Measurements from ENCODE around the gene ARHGAP9.
"Not testable (repeated sequence)": the region's sequence is repeated elsewhere in the genome, so short reads cannot be mapped to it uniquely, and the experiment has no call there.

Gene ARHGAP9

DNA sequence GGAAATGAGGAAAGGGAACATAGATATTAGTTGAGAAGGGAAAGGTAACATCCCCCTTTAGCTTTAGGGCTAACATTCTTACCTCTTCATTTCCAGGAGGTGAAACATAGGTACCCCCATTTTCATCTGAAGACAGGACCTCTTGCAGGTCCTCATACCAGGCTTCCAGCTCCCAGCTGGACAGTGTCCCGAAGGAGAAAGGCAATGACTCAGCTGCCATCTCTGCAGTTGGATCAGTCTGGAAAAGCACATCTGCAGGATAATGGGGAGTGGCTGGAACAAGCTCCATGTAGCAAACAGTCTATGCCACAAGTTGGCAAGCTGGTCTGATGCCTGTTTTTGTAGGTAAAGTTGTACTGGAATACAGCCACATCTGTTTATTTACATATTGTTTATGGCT lies 37.5 kb upstream of the ARHGAP9 start:
- DNase-seq: no peak

DNA sequence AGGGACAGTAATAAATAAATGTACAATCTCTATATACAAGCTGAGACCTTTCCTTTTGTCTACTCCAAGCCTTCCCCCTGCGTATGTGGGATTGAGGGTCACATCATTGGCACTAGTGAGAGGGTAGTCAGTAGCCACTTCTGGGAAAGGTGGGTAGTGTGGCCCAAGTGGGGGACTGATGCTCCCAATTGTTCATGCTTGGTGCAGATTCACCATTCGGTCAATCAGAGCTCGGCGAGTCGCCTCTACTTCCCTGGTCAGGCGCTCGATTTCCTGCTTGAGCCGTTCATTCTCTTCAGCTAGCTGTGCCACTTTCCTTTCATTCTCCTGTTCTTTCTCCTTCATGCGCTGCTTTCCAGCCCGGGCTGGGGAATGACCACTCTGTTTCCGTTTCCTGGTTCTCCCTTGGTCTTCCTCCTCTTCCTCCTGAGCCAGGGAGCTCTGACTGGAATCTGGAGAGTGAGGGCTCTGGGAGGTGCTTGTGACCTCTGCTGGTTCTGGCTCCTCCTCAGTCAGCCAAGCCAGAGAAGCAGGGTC lies 37.0 kb upstream of the ARHGAP9 start:
- no peak for DNase-seq

DNA sequence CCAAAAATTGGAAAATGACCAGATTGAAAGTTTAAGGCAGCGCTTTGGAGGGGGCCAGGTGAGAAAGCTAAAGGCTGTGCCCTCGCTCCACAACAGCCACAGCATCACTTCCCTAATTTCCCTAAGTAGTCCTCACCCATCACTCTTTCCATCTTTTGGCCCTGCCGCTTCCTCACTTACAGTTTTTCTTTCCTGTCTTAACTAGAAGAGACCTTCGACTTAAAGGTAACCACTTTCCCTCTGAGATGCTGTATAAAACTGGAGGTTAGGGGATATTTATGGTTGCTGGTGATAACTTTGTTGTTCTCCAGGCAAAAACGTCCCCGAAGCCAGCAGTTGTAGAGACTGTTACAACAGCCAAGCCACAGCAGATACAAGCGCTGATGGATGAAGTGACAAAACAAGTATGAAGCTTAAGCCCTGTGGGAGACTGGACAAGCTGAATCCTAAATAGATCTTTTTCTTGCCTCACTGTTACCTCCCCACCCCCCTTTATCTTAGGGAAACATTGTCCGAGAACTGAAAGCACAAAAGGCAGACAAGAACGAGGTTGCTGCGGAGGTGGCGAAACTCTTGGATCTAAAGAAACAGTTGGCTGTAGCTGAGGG lies 36.4 kb upstream of the ARHGAP9 start:
- DNase-seq: no peak

DNA sequence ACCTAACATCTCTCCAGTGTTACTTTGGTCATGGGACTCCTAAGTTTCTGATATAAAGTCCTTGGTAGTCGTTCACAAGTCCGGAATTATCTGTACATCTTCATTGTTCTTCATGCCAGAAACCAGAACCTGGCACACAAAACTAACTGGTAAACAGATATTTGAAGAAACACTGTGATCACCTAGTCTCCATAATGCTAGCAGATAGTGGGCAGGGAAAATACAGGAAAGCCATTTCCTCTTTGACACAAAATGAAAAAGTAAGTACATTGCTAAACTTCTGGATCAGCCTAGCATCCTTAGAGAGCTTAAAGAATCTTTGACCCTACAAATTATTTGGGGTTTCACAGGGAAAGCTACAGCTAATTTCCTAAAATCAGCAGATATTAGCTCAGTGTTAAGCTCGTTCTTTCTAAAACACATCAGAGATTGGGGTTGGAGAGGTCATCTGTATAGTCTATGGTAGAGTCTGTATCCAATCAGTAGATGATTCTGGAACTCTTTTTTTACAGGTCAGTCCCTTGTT lies 35.8 kb upstream of the ARHGAP9 start:
- DNase-seq: no peak

DNA sequence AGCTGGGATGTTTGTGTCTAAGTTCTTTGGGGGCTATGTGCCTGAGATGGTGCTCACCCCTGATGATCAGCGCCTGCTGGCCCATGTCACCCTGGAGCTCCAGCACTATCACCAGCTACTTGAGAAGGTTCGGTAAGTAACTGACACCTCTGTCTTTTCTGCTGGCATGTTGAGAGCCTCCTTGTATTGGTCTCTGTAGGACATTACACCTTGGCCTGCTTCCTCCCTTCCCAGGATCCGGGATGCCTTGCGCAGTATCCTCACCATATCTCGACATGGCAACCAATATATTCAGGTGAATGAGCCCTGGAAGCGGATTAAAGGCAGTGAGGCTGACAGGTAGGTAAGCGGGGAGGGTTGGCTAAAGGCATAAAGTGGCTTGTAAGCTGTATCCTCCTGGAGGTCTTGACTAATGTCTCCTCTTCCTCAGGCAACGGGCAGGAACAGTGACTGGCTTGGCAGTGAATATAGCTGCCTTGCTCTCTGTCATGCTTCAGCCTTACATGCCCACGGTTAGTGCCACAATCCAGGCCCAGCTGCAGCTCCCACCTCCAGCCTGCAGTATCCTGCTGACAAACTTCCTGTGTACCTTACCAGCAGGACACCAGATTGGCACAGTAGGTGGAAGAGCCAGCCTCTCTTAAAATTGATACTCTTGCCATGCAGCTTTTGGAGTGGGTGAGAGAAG lies 35.2 kb upstream of the ARHGAP9 start:
- DNase-seq: no peak

DNA sequence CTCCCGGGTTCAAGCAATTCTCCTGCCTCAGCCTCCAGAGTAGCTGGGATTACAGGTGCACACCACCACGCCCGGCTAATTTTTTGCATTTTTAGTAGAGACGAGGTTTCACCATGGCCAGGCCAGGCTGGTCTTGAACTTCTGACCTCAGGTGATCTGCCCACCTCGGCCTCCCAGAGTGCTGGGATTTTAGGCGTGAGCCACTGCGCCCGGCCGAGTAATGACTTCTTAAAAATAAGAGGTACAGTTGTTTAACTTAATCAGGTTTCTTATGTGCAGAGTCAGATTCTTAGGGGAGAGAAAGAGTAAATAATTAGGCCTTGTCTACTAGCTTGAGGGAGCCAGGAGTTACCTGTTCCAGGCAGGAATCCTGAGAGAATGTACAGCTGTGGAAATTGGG lies 34.6 kb upstream of the ARHGAP9 start:
- DNase-seq: not testable (repeated sequence)

DNA sequence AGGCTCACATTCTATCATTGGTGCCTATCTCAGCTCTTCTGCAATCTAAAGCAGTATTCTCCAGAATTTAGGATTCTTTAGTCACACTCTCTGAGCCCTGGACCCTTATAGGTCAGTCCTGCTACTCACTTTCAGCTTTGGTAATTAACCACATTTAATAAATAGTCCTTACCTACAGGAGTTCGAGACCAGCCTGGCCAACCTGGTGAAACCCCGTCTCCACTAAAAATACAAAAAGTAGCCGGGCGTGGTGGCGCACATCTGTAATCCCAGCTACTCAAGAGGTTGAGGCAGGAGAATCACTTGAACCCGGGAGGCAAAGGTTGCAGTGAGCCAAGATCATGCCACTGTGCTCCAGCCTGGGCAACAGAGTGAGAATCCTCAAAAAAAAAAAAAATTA lies 34.0 kb upstream of the ARHGAP9 start:
- DNase-seq: not testable (repeated sequence)

DNA sequence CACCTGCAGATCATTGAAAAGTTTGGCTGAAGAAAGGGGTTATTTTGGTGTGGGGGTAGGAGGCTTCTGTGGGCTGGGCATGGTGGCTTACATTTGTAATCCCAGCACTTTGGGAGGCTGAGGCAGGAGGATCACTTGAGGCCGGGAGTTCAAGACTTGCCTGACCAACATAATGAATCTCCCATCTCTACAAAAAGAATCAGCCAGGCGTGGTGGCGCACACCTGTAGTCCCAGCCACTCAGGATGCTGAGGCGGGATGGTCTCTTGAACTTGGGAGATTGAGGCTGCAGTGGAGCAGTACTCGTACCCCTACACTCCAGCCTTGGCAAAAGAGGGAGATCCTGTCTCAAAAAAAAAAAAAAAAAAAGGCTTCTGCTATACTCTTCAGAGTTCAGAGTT lies 33.6 kb upstream of the ARHGAP9 start:
- DNase-seq: no peak

DNA sequence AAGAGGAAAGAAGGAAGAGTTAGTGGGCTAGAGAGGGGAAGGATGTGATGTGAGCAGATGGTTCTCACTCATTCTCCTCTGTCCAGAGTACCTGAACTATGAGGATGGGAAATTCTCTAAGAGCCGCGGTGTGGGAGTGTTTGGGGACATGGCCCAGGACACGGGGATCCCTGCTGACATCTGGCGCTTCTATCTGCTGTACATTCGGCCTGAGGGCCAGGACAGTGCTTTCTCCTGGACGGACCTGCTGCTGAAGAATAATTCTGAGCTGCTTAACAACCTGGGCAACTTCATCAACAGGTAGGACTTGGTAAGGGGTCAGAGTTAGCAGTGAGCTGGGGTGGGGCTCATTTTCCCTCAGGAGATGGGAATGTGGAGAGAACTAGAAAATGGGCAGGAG lies 33.0 kb upstream of the ARHGAP9 start:
- DNase-seq: no peak

DNA sequence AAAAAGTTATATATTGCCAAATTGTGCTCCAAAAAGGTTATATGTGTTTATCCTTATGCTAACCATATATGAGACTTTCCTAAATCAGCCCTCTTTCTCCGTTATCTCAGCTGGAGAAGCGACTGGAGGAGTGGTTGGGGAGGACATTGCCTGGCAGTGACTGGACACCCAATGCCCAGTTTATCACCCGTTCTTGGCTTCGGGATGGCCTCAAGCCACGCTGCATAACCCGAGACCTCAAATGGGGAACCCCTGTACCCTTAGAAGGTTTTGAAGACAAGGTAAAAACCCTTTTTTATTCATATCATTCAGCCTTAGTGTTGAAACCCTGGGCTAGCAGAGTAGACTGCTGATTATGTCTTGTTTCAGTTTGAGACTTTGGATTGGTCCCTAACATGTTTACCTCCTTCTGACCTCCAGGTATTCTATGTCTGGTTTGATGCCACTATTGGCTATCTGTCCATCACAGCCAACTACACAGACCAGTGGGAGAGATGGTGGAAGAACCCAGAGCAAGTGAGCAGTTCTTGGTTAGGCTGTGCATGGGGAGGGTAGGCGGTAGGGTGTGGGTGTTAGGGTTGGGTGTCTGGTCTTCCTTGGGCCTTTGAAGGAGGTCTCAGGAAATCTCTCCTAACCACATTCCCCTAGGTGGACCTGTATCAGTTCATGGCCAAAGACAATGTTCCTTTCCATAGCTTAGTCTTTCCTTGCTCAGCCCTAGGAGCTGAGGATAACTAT lies 32.1 kb upstream of the ARHGAP9 start:
- DNase-seq: no peak

DNA sequence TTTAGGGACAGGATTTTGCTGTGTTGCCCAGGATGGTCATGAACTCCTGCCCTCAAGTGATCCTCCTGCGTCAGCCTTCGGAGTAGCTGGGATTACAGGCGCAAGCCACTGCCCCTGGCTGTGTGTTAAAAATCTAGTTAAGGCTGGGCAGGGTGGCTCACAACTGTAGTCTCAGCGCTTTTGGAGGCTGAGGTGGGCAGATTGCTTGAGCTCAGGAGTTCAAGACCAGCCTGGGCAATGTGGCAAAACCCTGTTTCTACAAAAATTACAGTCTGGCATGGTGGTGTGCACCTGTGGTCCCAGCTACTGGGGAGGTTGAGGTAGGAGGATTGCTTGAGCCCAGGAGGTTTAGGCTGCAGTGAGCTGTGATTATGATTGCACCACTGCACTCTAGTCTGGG lies 31.5 kb upstream of the ARHGAP9 start:
- no peak for DNase-seq

DNA sequence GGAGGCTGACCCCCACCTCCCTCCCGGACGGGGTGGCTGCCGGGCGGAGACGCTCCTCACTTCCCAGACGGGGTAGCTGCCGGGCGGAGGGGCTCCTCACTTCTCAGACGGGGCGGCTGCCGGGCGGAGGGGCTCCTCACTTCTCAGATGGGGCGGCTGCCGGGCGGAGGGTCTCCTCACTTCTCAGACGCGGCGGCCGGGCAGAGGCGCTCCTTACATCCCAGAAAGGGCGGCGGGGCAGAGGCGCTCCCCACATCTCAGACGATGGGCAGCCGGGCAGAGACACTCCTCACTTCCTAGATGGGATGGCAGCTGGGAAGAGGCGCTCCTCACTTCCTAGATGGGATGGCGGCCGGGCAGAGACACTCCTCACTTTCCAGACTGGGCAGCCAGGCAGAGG lies 28.1 kb upstream of the ARHGAP9 start:
- not testable (repeated sequence) for DNase-seq

DNA sequence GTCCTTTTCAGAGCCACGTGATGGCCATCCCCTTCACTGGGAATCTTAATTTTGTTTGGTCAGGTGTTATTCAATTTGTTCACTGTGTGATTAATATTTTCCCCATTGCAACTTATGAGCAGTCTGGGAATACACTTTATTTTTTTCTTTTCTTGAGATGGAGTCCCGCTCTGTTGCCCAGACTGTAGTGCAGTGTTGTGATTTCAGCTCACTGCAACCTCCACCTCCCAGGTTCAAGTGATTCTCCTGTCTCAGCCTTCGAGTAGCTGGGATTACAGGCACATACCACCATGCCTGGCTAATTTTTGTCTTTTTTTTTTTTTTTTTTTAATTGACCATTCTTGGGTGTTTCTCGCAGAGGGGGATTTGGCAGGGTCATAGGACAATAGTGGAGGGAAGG lies 26.9 kb upstream of the ARHGAP9 start:
- not testable (repeated sequence) for DNase-seq

DNA sequence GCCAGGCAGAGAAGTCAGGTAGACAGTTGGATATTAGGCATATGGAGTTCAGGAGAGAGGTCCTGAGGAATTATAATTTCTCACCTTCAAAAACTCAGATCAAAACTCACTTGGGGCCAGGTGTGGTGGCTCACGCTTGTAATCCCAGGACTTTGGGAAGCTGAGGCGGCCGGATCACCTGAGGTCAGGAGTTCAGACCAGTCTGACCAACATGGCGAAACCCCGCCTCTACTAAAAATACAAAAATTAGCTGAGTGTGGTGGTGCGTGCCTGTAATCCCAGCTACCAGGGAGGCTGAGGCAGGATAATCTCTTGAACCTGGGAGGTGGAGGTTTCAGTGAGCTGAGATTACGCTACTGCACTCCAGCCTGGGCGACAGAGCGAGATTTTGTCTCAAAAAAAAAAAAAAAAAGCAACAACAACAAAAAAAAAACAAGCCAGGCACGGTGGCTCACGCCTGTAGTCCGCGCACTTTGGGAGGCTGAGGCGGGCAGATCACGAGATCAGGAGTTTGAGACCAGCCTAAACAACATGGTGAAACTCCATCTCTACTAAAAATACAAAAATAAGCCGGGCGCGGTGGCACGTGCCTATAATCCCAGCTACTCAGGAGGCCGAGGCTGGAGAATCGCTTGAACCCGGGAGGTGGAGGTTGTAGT lies 22.8 kb upstream of the ARHGAP9 start:
- not testable (repeated sequence) for DNase-seq

DNA sequence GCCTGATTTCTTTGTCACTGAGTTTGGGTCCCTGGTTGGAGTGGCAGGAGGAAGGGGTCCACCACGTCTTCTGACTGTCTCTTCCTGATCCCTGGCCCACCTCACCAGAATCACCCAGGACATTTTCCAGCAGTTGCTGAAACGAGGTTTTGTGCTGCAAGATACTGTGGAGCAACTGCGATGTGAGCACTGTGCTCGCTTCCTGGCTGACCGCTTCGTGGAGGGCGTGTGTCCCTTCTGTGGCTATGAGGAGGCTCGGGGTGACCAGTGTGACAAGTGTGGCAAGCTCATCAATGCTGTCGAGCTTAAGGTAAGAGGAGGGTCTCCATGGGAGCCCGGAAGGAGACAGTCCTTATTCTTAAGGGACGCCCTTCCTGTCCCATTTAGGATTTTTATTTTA lies 20.5 kb upstream of the ARHGAP9 start:
- DNase-seq: no peak

DNA sequence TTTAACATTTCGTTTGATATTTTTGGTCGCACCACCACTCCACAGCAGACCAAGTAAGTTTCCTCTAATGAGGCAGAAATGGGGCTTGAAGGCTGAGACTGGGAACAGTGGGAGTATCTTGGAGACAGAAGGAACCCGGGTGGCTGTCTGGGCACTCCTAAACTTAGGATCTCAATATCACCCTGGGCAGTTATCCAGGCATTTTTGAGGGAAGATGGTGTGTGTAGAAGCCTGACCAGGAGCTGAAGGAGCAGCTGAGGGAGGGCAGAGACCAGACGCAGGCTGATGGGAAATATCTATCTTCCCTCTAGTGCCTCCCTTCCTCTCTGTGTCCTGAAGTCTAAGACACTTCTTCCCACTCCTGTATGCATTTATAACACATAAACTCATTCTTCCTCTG lies 18.9 kb upstream of the ARHGAP9 start:
- no peak for DNase-seq

DNA sequence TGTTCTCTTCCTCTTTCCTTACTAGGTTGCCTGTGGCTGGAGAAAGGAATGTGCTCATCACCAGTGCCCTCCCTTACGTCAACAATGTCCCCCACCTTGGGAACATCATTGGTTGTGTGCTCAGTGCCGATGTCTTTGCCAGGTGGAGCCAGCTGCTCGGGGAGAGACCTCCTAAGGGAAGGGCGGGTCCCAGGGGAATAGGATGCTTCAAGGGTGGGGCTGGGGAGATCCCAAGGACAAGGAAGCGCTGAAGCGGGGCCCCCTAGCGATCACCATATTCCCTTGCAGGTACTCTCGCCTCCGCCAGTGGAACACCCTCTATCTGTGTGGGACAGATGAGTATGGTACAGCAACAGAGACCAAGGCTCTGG lies 18.5 kb upstream of the ARHGAP9 start:
- DNase-seq: no peak

DNA sequence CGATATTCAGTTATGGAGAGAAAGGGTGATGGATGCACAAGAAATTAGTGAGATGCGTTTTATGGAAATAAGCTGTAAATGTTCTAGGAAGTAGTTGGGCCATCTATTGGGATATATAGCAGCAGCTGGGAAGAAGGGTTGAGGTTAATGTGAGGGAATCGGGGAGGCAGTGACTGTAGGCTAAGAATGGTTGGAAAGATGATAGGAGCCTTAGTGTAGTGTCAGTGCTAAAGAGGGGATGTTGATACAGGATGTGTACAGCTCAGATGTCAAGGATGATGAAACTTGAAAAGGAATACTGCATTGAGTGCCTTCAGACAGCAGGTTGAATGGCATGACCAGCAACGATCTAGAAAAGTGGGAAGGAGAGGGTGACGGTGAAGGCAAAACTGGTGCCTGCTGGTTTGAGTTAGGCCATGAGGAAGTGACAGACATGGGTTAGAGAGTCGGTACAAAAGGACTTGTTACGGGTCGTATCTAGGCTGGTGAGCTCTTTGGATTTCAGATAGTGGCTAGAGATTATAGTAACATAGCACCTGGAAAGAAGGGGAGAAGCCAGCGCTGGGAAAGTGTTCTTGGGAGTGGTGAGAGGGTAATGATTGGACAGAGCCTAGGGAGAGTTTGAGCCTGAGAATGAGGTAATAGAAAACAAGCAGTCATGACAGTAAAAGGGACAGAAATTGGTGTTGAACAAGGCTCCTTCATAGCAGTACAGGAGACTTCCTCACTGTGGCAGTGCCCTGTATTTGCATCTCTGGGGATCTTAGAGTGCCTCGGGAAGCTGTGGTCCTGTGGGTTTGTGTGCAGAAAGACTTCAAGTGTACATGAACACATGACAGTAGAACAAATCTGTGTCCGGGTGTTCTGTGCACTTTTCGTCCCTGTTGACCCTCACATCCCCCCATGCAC lies 17.8 kb upstream of the ARHGAP9 start:
- no peak for DNase-seq

DNA sequence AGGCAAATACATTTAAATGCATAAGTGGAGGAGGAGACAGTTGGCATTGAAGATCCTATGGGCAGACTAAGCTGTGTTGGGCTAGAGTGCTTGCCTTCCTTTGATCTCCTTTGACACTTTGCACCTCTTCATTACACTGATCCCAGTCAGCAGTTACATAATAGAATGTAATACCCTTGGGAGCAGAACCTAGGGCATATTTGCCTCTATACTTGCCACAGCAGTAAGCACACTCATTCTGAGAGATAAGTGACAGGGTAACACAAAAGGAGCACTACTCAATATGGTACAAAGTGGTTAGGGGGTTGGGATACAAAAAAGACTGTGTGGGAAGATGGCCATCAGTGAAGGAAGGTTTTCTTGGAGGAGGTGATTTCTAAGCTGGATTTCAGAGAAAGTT lies 17.2 kb upstream of the ARHGAP9 start:
- no peak for DNase-seq

DNA sequence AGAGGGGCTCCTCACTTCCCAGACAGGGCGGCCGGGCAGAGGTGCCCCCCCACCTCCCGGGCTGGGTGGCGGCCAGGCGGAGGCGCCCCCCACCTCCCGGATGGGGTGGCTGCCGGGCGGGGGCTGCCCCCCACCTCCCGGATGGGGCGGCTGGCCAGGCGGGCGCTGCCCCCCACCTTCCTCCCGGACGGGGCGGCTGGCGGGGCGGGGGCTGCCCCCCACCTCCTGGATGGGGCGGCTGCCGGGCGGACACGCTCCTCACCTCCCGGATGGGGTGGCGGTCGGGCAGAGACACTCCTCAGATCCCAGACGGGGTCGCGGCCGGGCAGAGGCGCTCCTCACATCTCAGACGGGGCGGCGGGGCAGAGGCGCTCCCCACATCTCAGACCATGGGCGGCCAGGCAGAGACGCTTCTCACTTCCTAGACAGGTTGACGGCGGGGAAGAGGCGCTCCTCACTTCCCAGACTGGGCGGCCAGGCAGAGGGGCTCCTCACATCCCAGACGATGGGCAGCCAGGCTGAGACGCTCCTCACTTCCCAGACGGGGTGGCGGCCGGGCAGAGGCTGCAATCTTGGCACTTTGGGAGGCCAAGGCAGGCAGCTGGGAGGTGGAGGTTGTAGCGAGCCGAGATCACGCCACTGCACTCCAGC lies 15.5 kb upstream of the ARHGAP9 start:
- not testable (repeated sequence) for DNase-seq

DNA sequence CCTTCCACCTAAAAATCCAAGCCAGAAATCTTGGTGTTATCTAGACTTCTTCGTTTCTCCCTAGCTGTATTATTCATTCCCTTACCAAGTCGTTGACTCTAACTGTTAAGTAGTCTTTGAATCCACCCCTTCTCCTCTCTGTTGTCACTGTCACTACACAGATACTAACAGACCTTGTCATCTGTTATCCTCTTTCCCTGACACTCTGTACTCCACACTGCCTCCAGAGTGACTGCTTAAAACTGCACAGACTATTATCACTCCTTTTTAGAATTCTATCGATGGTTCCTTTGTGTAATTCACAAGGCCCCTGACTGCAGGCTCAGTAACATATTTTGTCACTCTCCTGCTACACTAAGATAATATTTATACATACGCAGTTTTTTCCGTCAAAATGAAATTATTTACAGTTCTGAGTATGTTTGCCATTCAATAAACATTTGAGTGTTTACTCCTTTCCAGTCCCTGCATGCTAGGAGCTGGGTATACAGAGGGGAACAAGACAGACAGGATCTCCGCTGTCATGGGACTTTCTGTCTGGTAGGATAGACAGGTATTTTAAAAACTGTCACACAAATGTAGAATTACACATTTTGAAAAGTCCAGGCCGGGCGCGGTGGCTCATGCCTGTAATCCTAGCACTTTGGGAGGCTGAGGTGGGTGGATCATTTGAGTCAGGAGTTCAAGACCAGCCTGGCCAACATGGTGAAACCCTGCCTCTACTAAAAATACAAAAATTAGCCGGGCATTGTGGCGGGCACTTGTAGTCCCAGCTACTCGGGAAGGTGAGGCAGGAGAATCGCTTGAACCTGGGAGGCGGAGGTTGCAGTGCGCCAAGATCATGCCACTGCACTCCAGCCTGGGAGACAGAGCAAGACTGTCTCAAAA lies 12.0 kb upstream of the ARHGAP9 start:
- no peak for DNase-seq

Measured in amniotic stem cell (primary cell).